ENCODE results near the gene ARID4B. TPM values are rescaled to one million over a fixed set of nuclear protein-coding genes. Genes with fewer than 3 reads are reported as not detected.

Gene ARID4B
- polyA plus RNA-seq, 2 of the 4 experiments (the other 2 are of a cell fraction), result 14.9 to 16.0 TPM

DNA sequence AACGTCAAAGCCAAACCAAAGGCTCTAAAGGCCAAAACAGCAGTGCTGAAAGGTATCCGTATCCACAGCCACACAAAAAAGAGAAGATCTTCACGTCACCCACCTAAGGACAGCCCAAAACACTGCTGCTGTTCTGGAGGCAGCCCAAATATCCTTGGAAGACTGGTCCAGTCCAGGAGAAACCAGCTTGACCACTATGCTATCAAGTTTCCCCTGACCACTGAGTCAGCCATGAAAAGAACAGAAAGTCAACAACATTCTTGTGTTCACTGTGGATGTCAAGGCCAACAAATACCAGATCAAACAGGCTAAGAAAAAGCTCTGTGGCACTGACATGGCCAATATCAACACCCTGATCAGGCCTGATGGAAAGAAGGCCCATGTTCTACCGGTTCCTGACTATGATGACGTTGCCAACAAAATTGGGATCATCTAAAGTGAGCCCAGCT is 32.1 kb downstream of the ARID4B start (continued):
- TF ChIP-seq, protein P1, sequence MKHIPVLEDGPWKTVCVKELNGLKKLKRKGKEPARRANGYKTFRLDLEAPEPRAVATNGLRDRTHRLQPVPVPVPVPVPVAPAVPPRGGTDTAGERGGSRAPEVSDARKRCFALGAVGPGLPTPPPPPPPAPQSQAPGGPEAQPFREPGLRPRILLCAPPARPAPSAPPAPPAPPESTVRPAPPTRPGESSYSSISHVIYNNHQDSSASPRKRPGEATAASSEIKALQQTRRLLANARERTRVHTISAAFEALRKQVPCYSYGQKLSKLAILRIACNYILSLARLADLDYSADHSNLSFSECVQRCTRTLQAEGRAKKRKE (CRISPR knock-in tag; IDR thresholded peaks at IDR 0.05; ENCODE audit: low read depth), result no peak

GRCh38 chr1:235293322-235293942 is 34.5 kb downstream of the ARID4B start:
- Histone ChIP-seq H3K4me3 (no peak overlapping the region), H3K27ac (no peak overlapping the region), H3K4me2 (no peak overlapping the region), H3K4me1 (peaks cover 9% of the 10 kb centered on the region; the same call in 2 of the 3 replicates), H3K9me3 (0 out of 3 replicates have a peak, but pooled peaks cover 4% of the 10 kb centered on the region)
- TF ChIP-seq BHLHE40 (IDR thresholded peaks at IDR 0.05; ENCODE audit: low read depth, low read length) (no peak), HES2 (IDR thresholded peaks at IDR 0.05) (no peak), RNF2 (IDR thresholded peaks at IDR 0.05; ENCODE audit: borderline replicate concordance, low read depth) (no peak), JUN (IDR thresholded peaks at IDR 0.05) (no peak), NPAS2 (CRISPR knock-in tag; IDR thresholded peaks at IDR 0.05; ENCODE audit: borderline replicate concordance) (no peak), EHMT2 (IDR thresholded peaks at IDR 0.05; ENCODE audit: low read depth) (no peak), KDM5A (IDR thresholded peaks at IDR 0.05) (no peak), ESRRA (IDR thresholded peaks at IDR 0.05; ENCODE audit: borderline replicate concordance, low read length) (no peak), HOXB13 (CRISPR knock-in tag; IDR thresholded peaks at IDR 0.05; ENCODE audit: low read depth) (no peak), SREBF2 (IDR thresholded peaks at IDR 0.05) (no peak), RAD21 (conservative IDR thresholded peaks at IDR 0.05 in 1 of 2, IDR thresholded peaks at IDR 0.05 in 1 of 2) (no peak)
- TF ChIP-seq, protein P2, sequence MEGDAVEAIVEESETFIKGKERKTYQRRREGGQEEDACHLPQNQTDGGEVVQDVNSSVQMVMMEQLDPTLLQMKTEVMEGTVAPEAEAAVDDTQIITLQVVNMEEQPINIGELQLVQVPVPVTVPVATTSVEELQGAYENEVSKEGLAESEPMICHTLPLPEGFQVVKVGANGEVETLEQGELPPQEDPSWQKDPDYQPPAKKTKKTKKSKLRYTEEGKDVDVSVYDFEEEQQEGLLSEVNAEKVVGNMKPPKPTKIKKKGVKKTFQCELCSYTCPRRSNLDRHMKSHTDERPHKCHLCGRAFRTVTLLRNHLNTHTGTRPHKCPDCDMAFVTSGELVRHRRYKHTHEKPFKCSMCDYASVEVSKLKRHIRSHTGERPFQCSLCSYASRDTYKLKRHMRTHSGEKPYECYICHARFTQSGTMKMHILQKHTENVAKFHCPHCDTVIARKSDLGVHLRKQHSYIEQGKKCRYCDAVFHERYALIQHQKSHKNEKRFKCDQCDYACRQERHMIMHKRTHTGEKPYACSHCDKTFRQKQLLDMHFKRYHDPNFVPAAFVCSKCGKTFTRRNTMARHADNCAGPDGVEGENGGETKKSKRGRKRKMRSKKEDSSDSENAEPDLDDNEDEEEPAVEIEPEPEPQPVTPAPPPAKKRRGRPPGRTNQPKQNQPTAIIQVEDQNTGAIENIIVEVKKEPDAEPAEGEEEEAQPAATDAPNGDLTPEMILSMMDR (IDR thresholded peaks at IDR 0.05), result no peak
- POLR2A ChIA-PET, result interaction anchor here (0.6 to 0.8 kb wide), 3 partner anchors 35 to 211 kb away, joined by 3 to 6 read pairs (median 3); partner anchors contain the start of genes ARID4B, B3GALNT2, GGPS1 and TBCE
- FAIRE-seq (no peak), DNase-seq (ENCODE audit: low read depth in 1 of 2, low spot score in 1 of 2) (no peak), ATAC-seq (no peak)
- CTCF ChIA-PET, result no interaction called here

DNA sequence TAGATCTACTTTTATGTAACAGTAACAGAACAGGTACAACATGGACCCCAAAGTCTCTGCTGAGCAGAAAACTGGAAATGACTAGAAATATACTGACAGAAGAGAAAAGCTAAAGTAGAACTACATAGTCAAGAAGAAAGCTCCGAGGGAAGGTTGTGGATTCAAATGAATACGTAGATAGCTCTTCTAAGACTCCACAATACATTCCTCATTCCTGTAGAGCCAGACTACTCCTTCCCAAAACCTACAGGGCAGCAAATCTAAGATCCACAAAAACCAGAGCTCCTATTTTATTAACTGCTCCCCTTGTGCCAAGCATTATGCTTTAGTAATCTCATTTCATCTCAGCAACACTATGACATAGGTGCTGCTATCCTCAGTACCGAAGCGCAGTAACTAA is 35.2 kb downstream of the ARID4B start:
- WGBS (ENCODE audit: missing lambda C conversion rate), result 93% methylated on average over 4 of the region's 4 CpGs
- ATAC-seq, result no peak
- Histone ChIP-seq H3K4me1 (peaks cover 9% of the 10 kb centered on the region; the same call in 2 of the 3 replicates), H3K4me3 (no peak overlapping the region), H3K9me3 (0 out of 3 replicates have a peak, but pooled peaks cover 4% of the 10 kb centered on the region), H3K27ac (no peak overlapping the region), H3K4me2 (no peak overlapping the region)
- POLR2A ChIA-PET, result interaction anchor here (0.5 kb wide), 1 partner anchor 869 kb away, joined by 5 read pairs; no protein-coding TSS in a partner anchor
- TF ChIP-seq, protein P3, sequence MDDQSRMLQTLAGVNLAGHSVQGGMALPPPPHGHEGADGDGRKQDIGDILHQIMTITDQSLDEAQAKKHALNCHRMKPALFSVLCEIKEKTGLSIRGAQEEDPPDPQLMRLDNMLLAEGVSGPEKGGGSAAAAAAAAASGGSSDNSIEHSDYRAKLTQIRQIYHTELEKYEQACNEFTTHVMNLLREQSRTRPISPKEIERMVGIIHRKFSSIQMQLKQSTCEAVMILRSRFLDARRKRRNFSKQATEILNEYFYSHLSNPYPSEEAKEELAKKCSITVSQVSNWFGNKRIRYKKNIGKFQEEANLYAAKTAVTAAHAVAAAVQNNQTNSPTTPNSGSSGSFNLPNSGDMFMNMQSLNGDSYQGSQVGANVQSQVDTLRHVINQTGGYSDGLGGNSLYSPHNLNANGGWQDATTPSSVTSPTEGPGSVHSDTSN (IDR thresholded peaks at IDR 0.05), result no peak
- TF ChIP-seq POLR2AphosphoS2 (conservative IDR thresholded peaks at IDR 0.05; ENCODE audit: low read length) (no peak), NFE2L2 (conservative IDR thresholded peaks at IDR 0.05; ENCODE audit: low read length) (no peak), CEBPB (IDR thresholded peaks at IDR 0.05) (no peak), FOSL2 (IDR thresholded peaks at IDR 0.05) (no peak), FOSL2 (CRISPR knock-in tag; IDR thresholded peaks at IDR 0.05) (no peak), FOSB (CRISPR knock-in tag; IDR thresholded peaks at IDR 0.05) (no peak), BHLHE40 (IDR thresholded peaks at IDR 0.05; ENCODE audit: low read depth, low read length) (no peak), CHD2 (IDR thresholded peaks at IDR 0.05; ENCODE audit: low read length, partially characterized antibody) (no peak), CBX2 (IDR thresholded peaks at IDR 0.05; ENCODE audit: borderline replicate concordance, low read depth) (no peak)
- TF ChIP-seq, protein P4, sequence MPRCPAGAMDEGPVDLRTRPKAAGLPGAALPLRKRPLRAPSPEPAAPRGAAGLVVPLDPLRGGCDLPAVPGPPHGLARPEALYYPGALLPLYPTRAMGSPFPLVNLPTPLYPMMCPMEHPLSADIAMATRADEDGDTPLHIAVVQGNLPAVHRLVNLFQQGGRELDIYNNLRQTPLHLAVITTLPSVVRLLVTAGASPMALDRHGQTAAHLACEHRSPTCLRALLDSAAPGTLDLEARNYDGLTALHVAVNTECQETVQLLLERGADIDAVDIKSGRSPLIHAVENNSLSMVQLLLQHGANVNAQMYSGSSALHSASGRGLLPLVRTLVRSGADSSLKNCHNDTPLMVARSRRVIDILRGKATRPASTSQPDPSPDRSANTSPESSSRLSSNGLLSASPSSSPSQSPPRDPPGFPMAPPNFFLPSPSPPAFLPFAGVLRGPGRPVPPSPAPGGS (IDR thresholded peaks at IDR 0.05), result no peak
- DNase-seq (ENCODE audit: low read depth in 1 of 2, low spot score in 1 of 2), result no peak
- FAIRE-seq, result no peak
- CTCF ChIA-PET, result interaction anchor here (0.6 kb wide), 1 partner anchor 338 kb away, joined by 4 read pairs; no protein-coding TSS in a partner anchor
